ENCODE data around the gene ANKMY2.

- no peak for TF ChIP-seq CTCF (IDR thresholded peaks at IDR 0.05)
- TF ChIP-seq EP300 (IDR thresholded peaks at IDR 0.05), result no peak
- TF ChIP-seq POLR2A (IDR thresholded peaks at IDR 0.05), result no peak
- TF ChIP-seq POLR2AphosphoS5 (IDR thresholded peaks at IDR 0.05), result no peak
Measured at GRCh38 chr7:16603633-16604032, 41.9 kb downstream of the ANKMY2 start.

Data from suprapubic skin (tissue), 4 donors.